HG02884 (cell line): ENCODE results near the gene TASL.
"Not testable (repeated sequence)": the region's sequence is repeated elsewhere in the genome, so short reads cannot be mapped to it uniquely, and the experiment has no call there.

Experiments used
- ATAC-seq: cut with Tn5 transposase; IDR thresholded peaks from one replicate; pipeline ENCODE4 v1.9.1; 2021; ENCODE audit warnings: mild to moderate bottlenecking, moderate library complexity; ENCODE audit not compliant: unreplicated experiment

TASL gene

GRCh38 chrX:30577362-30577991, at the start of gene TASL:
TSS of gene TASL (minus strand) at chrX:30577766. CDS start at chrX:30560355, 17,411 bp downstream.
- peak; percentile 75 for ATAC-seq

GRCh38 chrX:30626402-30626801, 48.8 kb upstream of the TASL start:
- ATAC-seq: no peak

- no peak for ATAC-seq
Observed at GRCh38 chrX:30622361-30622760, 44.8 kb upstream of the TASL start.

- no peak for ATAC-seq
Observed at GRCh38 chrX:30620980-30621618, 43.5 kb upstream of the TASL start.

GRCh38 chrX:30620125-30620524, 42.6 kb upstream of the TASL start:
- ATAC-seq: no peak

GRCh38 chrX:30618160-30618765, 40.7 kb upstream of the TASL start:
- ATAC-seq: no peak

GRCh38 chrX:30615229-30615628, 37.7 kb upstream of the TASL start:
- ATAC-seq: no peak

- ATAC-seq: no peak
Observed at GRCh38 chrX:30613721-30614120, 36.2 kb upstream of the TASL start.

- ATAC-seq: no peak
Observed at GRCh38 chrX:30612250-30612655, 34.7 kb upstream of the TASL start.

- ATAC-seq: no peak
Observed at GRCh38 chrX:30610026-30610425, 32.5 kb upstream of the TASL start.

- no peak for ATAC-seq
Observed at GRCh38 chrX:30607155-30607554, 29.6 kb upstream of the TASL start.

- not testable (repeated sequence) for ATAC-seq
Observed at GRCh38 chrX:30600269-30601176, 23.0 kb upstream of the TASL start.

GRCh38 chrX:30597216-30598012, 19.8 kb upstream of the TASL start:
- ATAC-seq: peak; percentile 68

GRCh38 chrX:30593440-30594200, 16.1 kb upstream of the TASL start:
- ATAC-seq: peak; percentile 43

- ATAC-seq: no peak
Observed at GRCh38 chrX:30592831-30593230, 15.3 kb upstream of the TASL start.

GRCh38 chrX:30590368-30590767, 12.8 kb upstream of the TASL start:
- ATAC-seq: no peak

GRCh38 chrX:30589146-30589888, 11.8 kb upstream of the TASL start:
- peak; percentile 44 for ATAC-seq

GRCh38 chrX:30586516-30586915, 8.9 kb upstream of the TASL start:
- no peak for ATAC-seq

- ATAC-seq: no peak
Observed at GRCh38 chrX:30582664-30583063, 5.1 kb upstream of the TASL start.
